Measurements from ENCODE around the gene TUBA8. TPM values are rescaled to one million over a fixed set of nuclear protein-coding genes. Genes with fewer than 3 reads are reported as not detected.

The TUBA8 gene
- total RNA-seq, 1 donor from 2014 or later = not detected

DNA sequence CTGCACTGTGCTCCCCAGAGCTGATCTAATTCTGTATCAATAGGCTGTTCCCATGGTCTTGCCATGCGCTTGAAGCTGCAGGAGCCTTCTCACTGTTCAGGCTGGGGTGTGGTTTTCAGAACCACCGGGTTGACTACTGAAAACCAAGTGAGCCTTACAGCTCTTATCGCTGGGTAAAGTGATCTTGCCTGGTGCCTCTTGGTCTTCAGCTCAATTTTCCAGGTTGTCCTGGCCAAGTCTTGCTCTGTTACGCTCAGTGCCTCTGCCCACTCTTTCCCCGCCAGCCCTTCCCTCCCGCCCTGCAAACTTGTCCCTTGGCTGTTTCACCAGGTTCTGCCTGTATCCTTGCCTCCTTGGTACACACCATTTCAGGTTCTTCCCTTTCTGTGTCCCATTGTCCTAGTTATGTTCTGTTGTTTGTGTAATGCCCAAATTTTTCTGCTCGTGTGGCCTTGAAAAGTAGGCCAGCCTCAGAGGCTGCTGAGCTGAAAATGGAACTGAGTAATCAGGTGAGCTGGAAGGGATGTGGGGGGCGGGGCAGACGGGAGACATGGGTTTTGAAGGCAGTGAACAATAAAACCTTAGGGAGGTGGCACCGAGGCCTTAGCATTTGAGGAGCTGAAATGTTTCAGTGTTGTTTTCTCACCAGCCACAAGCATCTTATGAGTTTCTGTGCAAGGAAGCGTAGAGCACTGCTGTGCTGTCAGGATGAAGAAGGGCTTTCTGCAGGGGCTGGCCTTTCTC, 21.6 kb upstream of the TUBA8 start:
- TF ChIP-seq, protein P1, sequence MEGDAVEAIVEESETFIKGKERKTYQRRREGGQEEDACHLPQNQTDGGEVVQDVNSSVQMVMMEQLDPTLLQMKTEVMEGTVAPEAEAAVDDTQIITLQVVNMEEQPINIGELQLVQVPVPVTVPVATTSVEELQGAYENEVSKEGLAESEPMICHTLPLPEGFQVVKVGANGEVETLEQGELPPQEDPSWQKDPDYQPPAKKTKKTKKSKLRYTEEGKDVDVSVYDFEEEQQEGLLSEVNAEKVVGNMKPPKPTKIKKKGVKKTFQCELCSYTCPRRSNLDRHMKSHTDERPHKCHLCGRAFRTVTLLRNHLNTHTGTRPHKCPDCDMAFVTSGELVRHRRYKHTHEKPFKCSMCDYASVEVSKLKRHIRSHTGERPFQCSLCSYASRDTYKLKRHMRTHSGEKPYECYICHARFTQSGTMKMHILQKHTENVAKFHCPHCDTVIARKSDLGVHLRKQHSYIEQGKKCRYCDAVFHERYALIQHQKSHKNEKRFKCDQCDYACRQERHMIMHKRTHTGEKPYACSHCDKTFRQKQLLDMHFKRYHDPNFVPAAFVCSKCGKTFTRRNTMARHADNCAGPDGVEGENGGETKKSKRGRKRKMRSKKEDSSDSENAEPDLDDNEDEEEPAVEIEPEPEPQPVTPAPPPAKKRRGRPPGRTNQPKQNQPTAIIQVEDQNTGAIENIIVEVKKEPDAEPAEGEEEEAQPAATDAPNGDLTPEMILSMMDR (conservative IDR thresholded peaks at IDR 0.05; ENCODE audit: low read depth, low read length) = no peak
- no peak overlapping the region for H3K4me3 ChIP-seq (ENCODE audit: low read depth, low read length)
- DNase-seq (ENCODE audit: low read depth) = no peak

DNA sequence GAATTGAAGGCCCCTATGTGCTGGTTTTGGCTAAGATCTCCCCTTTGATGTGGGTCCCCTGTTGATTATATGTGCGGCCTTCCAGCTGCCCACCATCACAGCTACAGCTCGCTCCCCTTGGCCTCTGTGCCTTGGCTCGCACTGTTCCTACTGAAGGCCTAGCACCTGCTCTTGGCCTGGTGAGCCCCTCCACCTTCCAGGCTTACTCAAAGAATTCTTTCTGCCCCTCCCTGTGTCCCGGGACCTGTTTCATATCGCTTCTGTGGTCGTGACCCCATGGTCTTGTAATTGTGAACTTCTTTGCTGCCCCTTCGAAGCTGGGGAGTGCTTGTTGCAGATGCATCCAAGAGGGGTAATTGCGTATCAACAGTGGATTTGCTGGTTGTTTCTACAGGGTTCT, 20.3 kb upstream of the TUBA8 start:
- TF ChIP-seq, protein P1 (conservative IDR thresholded peaks at IDR 0.05; ENCODE audit: low read depth, low read length) = no peak
- DNase-seq (ENCODE audit: low read depth) = no peak

DNA sequence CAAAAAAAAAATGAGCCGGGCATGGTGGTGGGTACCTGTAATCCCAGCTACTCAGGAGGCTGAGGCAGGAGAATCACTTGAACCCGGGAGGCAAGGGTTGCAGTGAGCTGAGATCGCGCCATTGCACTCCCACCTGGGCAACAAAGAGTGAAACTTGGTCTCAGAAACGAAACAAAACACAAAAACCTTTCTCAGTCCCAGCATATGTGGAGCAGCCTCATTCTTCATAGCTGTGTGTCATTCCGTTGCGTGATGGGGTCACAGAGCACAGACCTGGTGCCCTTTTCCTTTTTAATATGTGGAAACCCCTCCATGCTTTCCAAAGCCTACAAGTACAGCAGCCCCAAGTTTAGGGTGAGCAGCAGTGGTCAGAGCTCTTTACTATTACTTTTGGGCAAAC, 19.1 kb upstream of the TUBA8 start:
- no peak for DNase-seq (ENCODE audit: low read depth)

More for the DNA sequence above, 20.3 kb upstream of the TUBA8 start:
- no peak overlapping the region for H3K4me3 ChIP-seq (ENCODE audit: low read depth, low read length)

DNA sequence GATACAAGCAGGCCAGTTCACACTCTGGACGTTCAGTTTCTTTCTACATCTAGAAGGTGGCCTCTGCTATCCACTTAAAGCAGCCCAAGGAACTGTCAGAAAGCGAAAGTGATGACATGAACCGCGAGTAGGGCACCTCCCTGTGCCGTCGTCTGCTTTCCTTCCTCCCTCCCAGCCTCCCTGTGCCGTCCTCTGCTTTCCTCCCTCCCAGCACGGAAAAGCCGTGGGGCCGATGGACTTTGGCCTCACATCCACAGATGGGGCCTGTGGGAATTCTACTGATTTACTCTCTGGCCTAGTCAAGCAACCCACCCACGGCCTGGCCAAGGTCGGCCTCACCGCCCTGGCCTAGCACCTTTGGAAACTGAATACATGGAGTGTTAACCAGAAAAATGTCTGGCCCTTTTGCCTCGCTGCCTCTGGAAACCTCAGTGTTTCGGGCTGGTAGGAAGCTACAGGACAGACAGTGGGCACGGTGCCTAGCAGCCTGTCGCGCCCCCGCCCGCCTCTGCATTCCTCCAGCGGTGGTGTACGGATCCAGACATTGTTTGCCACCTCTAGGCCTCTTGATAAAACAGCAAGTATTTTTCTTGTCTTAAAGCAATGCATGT, 18.6 kb upstream of the TUBA8 start:
- peak overlapping the region; percentile 37 for H3K4me3 ChIP-seq (ENCODE audit: low read depth, low read length)
- DNase-seq (ENCODE audit: low read depth) = no peak
- TF ChIP-seq, protein P1 (conservative IDR thresholded peaks at IDR 0.05; ENCODE audit: low read depth, low read length) = no peak

More for the DNA sequence above, 19.1 kb upstream of the TUBA8 start:
- TF ChIP-seq, protein P1 (conservative IDR thresholded peaks at IDR 0.05; ENCODE audit: low read depth, low read length) = no peak
- H3K4me3 ChIP-seq (ENCODE audit: low read depth, low read length) = peak overlapping the region; percentile 37

DNA sequence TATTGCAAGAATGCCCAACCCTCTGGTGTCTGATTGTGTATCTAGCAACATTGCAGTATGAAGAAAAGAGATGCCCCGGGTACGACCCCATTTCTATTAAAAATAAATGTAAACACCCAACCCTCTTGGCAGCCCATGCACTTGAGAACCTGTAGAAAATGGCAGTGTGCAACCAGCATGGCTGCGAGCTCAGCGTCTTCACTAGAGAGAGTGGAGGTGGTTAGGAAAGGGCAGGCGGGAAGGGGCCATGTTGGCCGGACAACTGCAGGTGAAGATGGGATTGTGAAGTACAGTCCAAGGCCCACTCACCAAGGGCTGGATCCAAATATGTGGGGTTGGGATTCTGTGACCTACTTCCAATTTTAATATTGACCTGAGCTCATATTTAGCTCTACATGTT, 16.9 kb upstream of the TUBA8 start:
- no peak for DNase-seq (ENCODE audit: low read depth)
- no peak overlapping the region for H3K4me3 ChIP-seq (ENCODE audit: low read depth, low read length)
- TF ChIP-seq, protein P1 (conservative IDR thresholded peaks at IDR 0.05; ENCODE audit: low read depth, low read length) = no peak

DNA sequence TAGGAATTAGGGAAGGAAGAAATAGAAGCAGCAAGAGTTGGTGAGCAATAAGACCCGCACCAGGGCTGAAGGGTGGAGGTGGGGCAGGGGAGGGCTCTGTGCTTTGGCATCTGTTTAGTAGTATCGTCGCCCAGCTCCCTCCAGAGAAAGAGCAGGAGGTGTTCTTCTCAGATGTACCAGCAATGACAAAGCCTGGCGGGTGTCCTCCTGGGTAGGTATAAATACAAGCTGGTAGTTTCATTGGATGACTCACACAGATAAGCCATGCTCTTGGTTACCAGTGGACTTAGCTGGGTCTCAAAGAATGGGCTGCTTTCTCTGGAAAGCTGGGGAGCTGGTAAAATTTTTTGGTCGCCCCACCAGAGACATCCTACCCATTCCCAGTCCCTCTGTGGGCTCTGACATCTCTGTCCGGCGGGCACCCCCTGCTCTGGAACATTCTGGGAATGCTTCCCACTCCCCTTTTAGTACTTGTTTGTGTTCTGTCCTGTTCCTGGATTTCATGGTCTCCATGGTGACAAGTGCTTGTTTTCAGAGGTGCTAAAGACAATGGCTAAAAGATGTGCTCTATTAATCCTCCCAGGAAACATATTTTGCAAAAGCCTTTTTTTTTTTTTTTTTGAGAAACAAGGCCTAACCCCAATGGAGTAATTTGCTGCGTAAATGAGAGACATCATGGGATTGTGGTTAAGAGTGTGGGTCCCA, 15.4 kb upstream of the TUBA8 start:
- no peak overlapping the region for H3K4me3 ChIP-seq (ENCODE audit: low read depth, low read length)
- TF ChIP-seq, protein P1 (conservative IDR thresholded peaks at IDR 0.05; ENCODE audit: low read depth, low read length) = no peak
- DNase-seq (ENCODE audit: low read depth) = no peak

Data from epithelial cell of proximal tubule (primary cell).